Liver (tissue), 9 donors: ENCODE measurements around the gene C12orf75. TPM values are rescaled to one million over a fixed set of nuclear protein-coding genes. Genes with fewer than 3 reads are reported as not detected.

Experiments used
- DNase-seq: peaks from one replicate; pipeline ENCODE4 v3.0.0-alpha.2; 2017; ENCODE audit warnings: low spot score
- H3K27ac ChIP-seq, 2 donors: one replicate each; pipeline ENCODE4 v1.7.0; 2013; ENCODE audit warnings: inconsistent platforms in 2 of 2, low read length in 2 of 2, control low read depth in 1 of 2, low read depth in 1 of 2, mild to moderate bottlenecking in 1 of 2
- H3K27me3 ChIP-seq, 4 donors: one replicate each; pipeline versions ENCODE4 v1.6.1 to v1.7.0; 2013; ENCODE audit warnings: low read length in 3 of 4, inconsistent platforms in 1 of 4, mild to moderate bottlenecking in 1 of 4, moderate library complexity in 1 of 4; ENCODE audit not compliant: control insufficient read depth in 4 of 4, insufficient read depth in 4 of 4
- H3K36me3 ChIP-seq, 4 donors: one replicate each; pipeline versions ENCODE4 v1.6.1 to v1.7.0; 2013; ENCODE audit warnings: low read length in 3 of 4, mild to moderate bottlenecking in 3 of 4, low read depth in 1 of 4, moderate library complexity in 1 of 4; ENCODE audit not compliant: control insufficient read depth in 4 of 4, insufficient read depth in 3 of 4
- H3K4me1 ChIP-seq, 4 donors: one replicate each; pipeline versions ENCODE4 v1.6.1 to v1.7.0; 2013; ENCODE audit warnings: low read length in 3 of 4, mild to moderate bottlenecking in 3 of 4, moderate library complexity in 1 of 4; ENCODE audit not compliant: control insufficient read depth in 4 of 4, insufficient read depth in 4 of 4
- H3K4me3 ChIP-seq, 3 donors: one replicate each; pipeline versions ENCODE4 v1.6.1 to v1.7.0; 2013; ENCODE audit warnings: low read length in 3 of 3, control low read depth in 1 of 3, low read depth in 1 of 3, mild to moderate bottlenecking in 1 of 3
- H3K9ac ChIP-seq, 2 donors: one replicate each; pipeline ENCODE4 v1.7.0; 2013; ENCODE audit warnings: low read length in 2 of 2, mild to moderate bottlenecking in 2 of 2, moderate library complexity in 2 of 2, control low read depth in 1 of 2, low read depth in 1 of 2
- H3K9me3 ChIP-seq, 4 donors: one replicate each; pipeline versions ENCODE4 v1.6.1 to v1.7.0; 2013; ENCODE audit warnings: low read length in 3 of 4; ENCODE audit not compliant: control insufficient read depth in 4 of 4
- EGR1 ChIP-seq, 2 donors: IDR thresholded peaks; 2 replicates each; pipeline ENCODE4 v1.6.1; 2016 to 2018; ENCODE audit warnings: antibody characterized with exemption in 2 of 2, low read depth in 2 of 2
- FOXA1 ChIP-seq: IDR thresholded peaks from 2 replicates; pipeline ENCODE4 v1.6.1; 2016; ENCODE audit warnings: antibody characterized with exemption
- FOXA2 ChIP-seq: IDR thresholded peaks from 2 replicates; pipeline ENCODE4 v1.6.1; 2016; ENCODE audit warnings: antibody characterized with exemption
- GABPA ChIP-seq, 2 donors: IDR thresholded peaks in 1 of 2; conservative IDR thresholded peaks in 1 of 2; 2 replicates each; pipeline ENCODE4 v1.6.1; 2016; ENCODE audit warnings: antibody characterized with exemption in 2 of 2, mild to moderate bottlenecking in 1 of 2, moderate library complexity in 1 of 2
- HNF4A ChIP-seq, 2 donors: conservative IDR thresholded peaks; 2 replicates each; pipeline ENCODE4 v1.6.1; 2016; ENCODE audit warnings: antibody characterized with exemption in 2 of 2, mild to moderate bottlenecking in 2 of 2
- HNF4G ChIP-seq: IDR thresholded peaks from 2 replicates; pipeline ENCODE4 v1.6.1; 2016; ENCODE audit warnings: antibody characterized with exemption
- JUND ChIP-seq, 2 donors: IDR thresholded peaks; 2 replicates each; pipeline ENCODE4 v1.6.1; 2016; ENCODE audit warnings: antibody characterized with exemption in 2 of 2
- NR2F2 ChIP-seq: IDR thresholded peaks from 2 replicates; pipeline ENCODE4 v1.6.1; 2016; ENCODE audit warnings: antibody characterized with exemption
- RAD21 ChIP-seq, 2 donors: IDR thresholded peaks; 2 replicates each; pipeline ENCODE4 v1.6.1; 2016; ENCODE audit warnings: antibody characterized with exemption in 2 of 2, mild to moderate bottlenecking in 2 of 2
- RXRA ChIP-seq, 2 donors: IDR thresholded peaks; 2 replicates each; pipeline ENCODE4 v1.6.1; 2017 to 2018; ENCODE audit warnings: antibody characterized with exemption in 2 of 2, mild to moderate bottlenecking in 1 of 2
- TAF1 ChIP-seq: conservative IDR thresholded peaks from 2 replicates; pipeline ENCODE4 v1.6.1; 2016; ENCODE audit warnings: antibody characterized with exemption, mild to moderate bottlenecking
- YY1 ChIP-seq: IDR thresholded peaks from 2 replicates; pipeline ENCODE4 v1.6.1; 2016; ENCODE audit warnings: antibody characterized with exemption, mild to moderate bottlenecking
- WGBS: extraction: QIAGEN DNeasy Blood & Tissue Kit; methylation state at CpG from one replicate; pipeline ENCODE4 v1.1.7; 2013; 5-methylcytosine and 5-hydroxymethylcytosine counted together
- polyA plus RNA-seq, 2 donors: library from polyadenylated mRNA; stranded (reverse) in 1 of 2; unstranded in 1 of 2; fragments of 200-250 nt in 1 of 2; fragments of >200 nt in 1 of 2; fragmentation: Nextera tagmentation in 1 of 2; extraction: Ambion mirVana in 1 of 2; gene quantifications; one replicate each; pipeline versions ENCODE4 v1.2.1 to v1.2.3, GENCODE V29; 2013 to 2015
- total RNA-seq, 2 donors: library from RNA; depleted of rRNA; stranded (reverse); fragments of >200 nt; gene quantifications; one replicate each; pipeline ENCODE4 v1.2.3, GENCODE V29; 2014
- TF ChIP-seq, protein P1 (sequence below): IDR thresholded peaks from 2 replicates; pipeline ENCODE4 v1.6.1; 2016; ENCODE audit warnings: antibody characterized with exemption
- TF ChIP-seq, protein P2 (sequence below): fragments of 150-350 bp; IDR thresholded peaks from 2 replicates; pipeline ENCODE4 v1.5.1; 2017; ENCODE audit warnings: improper control_type of control experiment, low read depth, low read length; ENCODE audit not compliant: missing input control
- TF ChIP-seq, protein P3 (sequence below): IDR thresholded peaks from 2 replicates; pipeline ENCODE4 v1.6.1; 2016; ENCODE audit warnings: antibody characterized with exemption
- TF ChIP-seq, protein P4 (sequence below): IDR thresholded peaks from 2 replicates; pipeline ENCODE4 v1.6.1; 2016; ENCODE audit warnings: antibody characterized with exemption
- TF ChIP-seq, protein P5 (sequence below): IDR thresholded peaks from 2 replicates; pipeline ENCODE4 v1.6.1; 2016; ENCODE audit warnings: antibody characterized with exemption, mild to moderate bottlenecking
- donor health status: healthy.
- donor health status: healthy.
- donor health status: healthy.
- donor health status: healthy.
- donor health status: healthy.

C12orf75 gene
- total and polyA plus RNA-seq, 4 donors: 1.2 to 3.9 (median 2.8) TPM

DNA sequence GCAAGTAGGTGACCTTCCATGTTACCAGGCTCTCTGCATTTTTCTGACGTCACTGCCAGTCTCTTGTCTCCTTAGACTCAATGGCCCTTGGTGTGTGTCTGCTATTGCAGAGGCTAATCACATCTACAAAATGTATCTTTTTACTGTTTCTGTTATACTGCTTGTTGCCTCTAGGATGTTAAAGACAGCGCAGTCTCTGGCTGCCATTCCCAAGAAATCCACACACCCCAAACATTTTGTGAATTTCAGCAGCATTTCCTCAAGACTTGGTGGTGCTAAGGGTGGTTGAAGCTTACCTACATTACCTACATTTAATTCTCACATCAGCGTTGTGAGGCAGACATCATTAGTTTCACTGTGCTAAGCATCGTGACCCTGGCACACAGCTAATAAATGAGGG, 87.2 kb downstream of the C12orf75 start (continued):
- TF ChIP-seq GABPA (IDR thresholded peaks at IDR 0.05 in 1 of 2, conservative IDR thresholded peaks at IDR 0.05 in 1 of 2): no peak
- TF ChIP-seq NR2F2: no peak
- no peak for TF ChIP-seq TAF1
- TF ChIP-seq, protein P1, sequence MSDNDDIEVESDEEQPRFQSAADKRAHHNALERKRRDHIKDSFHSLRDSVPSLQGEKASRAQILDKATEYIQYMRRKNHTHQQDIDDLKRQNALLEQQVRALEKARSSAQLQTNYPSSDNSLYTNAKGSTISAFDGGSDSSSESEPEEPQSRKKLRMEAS: no peak
- no peak for TF ChIP-seq RXRA (IDR thresholded peaks at IDR 0.05)
- TF ChIP-seq FOXA1: no peak
- no peak for TF ChIP-seq FOXA2
- TF ChIP-seq, protein P2, sequence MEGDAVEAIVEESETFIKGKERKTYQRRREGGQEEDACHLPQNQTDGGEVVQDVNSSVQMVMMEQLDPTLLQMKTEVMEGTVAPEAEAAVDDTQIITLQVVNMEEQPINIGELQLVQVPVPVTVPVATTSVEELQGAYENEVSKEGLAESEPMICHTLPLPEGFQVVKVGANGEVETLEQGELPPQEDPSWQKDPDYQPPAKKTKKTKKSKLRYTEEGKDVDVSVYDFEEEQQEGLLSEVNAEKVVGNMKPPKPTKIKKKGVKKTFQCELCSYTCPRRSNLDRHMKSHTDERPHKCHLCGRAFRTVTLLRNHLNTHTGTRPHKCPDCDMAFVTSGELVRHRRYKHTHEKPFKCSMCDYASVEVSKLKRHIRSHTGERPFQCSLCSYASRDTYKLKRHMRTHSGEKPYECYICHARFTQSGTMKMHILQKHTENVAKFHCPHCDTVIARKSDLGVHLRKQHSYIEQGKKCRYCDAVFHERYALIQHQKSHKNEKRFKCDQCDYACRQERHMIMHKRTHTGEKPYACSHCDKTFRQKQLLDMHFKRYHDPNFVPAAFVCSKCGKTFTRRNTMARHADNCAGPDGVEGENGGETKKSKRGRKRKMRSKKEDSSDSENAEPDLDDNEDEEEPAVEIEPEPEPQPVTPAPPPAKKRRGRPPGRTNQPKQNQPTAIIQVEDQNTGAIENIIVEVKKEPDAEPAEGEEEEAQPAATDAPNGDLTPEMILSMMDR: no peak

DNA sequence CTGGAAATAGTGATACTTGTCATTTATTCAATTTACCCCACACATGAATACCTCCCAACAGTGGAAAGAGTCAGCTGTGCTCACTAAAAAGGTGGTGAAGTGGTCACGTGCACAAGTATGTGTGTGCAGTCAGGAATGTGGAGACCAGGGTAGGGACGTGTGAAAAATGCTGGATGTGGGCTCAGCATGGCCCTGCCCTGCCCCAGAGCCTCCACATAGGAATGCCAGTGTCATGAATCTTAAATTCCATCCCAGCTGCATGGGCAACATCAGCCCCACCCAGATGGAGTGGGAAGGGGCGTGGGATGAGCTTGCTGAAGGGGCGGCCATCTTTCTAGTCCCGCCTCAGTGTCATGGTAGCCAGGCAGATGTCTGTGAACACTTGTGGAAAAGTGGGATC, 87.7 kb downstream of the C12orf75 start:
- TF ChIP-seq JUND (IDR thresholded peaks at IDR 0.05): no peak
- no peak for TF ChIP-seq YY1
- TF ChIP-seq HNF4A (conservative IDR thresholded peaks at IDR 0.05): no peak
- TF ChIP-seq, protein P1: no peak
- TF ChIP-seq FOXA2: no peak
- no peak for TF ChIP-seq RXRA (IDR thresholded peaks at IDR 0.05)
- TF ChIP-seq HNF4G: no peak
- TF ChIP-seq NR2F2: no peak
- TF ChIP-seq RAD21 (IDR thresholded peaks at IDR 0.05): no peak
- no peak for TF ChIP-seq EGR1 (IDR thresholded peaks at IDR 0.05; ENCODE audit: low read depth in 2 of 2)
- TF ChIP-seq, protein P3, sequence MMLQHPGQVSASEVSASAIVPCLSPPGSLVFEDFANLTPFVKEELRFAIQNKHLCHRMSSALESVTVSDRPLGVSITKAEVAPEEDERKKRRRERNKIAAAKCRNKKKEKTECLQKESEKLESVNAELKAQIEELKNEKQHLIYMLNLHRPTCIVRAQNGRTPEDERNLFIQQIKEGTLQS: no peak
- Histone ChIP-seq H3K36me3 (no peaks in the 10 kb centered on the region), H3K27ac (no peak overlapping the region), H3K4me3 (no peak overlapping the region), H3K9ac (no peak overlapping the region), H3K27me3 (no peaks in the 10 kb centered on the region), H3K4me1 (no peaks in the 10 kb centered on the region), H3K9me3 (no peaks in the 10 kb centered on the region)
- DNase-seq: no peak
- 85% methylated on average over 5 of the region's 5 CpGs for WGBS

DNA sequence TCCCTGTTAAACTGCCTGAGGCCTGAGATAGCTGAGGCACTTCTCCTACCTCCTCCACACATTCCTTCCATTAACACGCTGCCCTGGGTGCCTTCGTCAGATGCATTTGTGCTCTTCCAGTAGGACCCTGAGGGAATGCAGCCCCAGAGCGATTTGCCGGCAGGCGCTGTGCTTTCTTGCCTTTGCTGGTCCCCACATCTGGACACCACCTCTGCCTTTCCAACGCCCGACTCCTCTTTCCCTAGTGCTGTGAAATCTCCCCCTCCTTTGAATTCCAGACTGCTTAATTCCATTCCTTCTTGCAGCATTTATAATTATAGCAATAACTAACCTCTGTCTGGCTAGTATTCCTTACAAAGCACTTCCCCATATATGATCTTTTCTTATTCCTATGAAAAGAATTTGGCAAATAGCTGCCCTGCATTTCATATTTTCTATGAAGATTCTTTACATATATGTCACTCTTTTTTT, 88.4 kb downstream of the C12orf75 start:
- Histone ChIP-seq H3K9me3 (no peaks in the 10 kb centered on the region), H3K4me3 (no peak overlapping the region), H3K27ac (no peak overlapping the region), H3K36me3 (no peaks in the 10 kb centered on the region), H3K9ac (no peak overlapping the region), H3K4me1 (no peaks in the 10 kb centered on the region), H3K27me3 (no peaks in the 10 kb centered on the region)
- DNase-seq: no peak
- no peak for TF ChIP-seq GABPA (IDR thresholded peaks at IDR 0.05 in 1 of 2, conservative IDR thresholded peaks at IDR 0.05 in 1 of 2)
- TF ChIP-seq FOXA1: no peak
- TF ChIP-seq, protein P4, sequence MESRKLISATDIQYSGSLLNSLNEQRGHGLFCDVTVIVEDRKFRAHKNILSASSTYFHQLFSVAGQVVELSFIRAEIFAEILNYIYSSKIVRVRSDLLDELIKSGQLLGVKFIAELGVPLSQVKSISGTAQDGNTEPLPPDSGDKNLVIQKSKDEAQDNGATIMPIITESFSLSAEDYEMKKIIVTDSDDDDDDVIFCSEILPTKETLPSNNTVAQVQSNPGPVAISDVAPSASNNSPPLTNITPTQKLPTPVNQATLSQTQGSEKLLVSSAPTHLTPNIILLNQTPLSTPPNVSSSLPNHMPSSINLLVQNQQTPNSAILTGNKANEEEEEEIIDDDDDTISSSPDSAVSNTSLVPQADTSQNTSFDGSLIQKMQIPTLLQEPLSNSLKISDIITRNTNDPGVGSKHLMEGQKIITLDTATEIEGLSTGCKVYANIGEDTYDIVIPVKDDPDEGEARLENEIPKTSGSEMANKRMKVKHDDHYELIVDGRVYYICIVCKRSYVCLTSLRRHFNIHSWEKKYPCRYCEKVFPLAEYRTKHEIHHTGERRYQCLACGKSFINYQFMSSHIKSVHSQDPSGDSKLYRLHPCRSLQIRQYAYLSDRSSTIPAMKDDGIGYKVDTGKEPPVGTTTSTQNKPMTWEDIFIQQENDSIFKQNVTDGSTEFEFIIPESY: no peak
- TF ChIP-seq, protein P1: no peak
- TF ChIP-seq HNF4G: no peak
- TF ChIP-seq YY1: no peak
- TF ChIP-seq TAF1: no peak
- TF ChIP-seq, protein P3: no peak
- TF ChIP-seq RXRA (IDR thresholded peaks at IDR 0.05): no peak
- TF ChIP-seq FOXA2: no peak
- TF ChIP-seq RAD21 (IDR thresholded peaks at IDR 0.05): no peak
- TF ChIP-seq, protein P5, sequence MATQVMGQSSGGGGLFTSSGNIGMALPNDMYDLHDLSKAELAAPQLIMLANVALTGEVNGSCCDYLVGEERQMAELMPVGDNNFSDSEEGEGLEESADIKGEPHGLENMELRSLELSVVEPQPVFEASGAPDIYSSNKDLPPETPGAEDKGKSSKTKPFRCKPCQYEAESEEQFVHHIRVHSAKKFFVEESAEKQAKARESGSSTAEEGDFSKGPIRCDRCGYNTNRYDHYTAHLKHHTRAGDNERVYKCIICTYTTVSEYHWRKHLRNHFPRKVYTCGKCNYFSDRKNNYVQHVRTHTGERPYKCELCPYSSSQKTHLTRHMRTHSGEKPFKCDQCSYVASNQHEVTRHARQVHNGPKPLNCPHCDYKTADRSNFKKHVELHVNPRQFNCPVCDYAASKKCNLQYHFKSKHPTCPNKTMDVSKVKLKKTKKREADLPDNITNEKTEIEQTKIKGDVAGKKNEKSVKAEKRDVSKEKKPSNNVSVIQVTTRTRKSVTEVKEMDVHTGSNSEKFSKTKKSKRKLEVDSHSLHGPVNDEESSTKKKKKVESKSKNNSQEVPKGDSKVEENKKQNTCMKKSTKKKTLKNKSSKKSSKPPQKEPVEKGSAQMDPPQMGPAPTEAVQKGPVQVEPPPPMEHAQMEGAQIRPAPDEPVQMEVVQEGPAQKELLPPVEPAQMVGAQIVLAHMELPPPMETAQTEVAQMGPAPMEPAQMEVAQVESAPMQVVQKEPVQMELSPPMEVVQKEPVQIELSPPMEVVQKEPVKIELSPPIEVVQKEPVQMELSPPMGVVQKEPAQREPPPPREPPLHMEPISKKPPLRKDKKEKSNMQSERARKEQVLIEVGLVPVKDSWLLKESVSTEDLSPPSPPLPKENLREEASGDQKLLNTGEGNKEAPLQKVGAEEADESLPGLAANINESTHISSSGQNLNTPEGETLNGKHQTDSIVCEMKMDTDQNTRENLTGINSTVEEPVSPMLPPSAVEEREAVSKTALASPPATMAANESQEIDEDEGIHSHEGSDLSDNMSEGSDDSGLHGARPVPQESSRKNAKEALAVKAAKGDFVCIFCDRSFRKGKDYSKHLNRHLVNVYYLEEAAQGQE: no peak
- no peak for TF ChIP-seq JUND (IDR thresholded peaks at IDR 0.05)
- TF ChIP-seq, protein P2: no peak
- no peak for TF ChIP-seq NR2F2
- 80% methylated on average over 7 of the region's 7 CpGs for WGBS
